SK-N-SH (cell line): ENCODE results near the gene ANKS1B. TPM values are rescaled to one million over a fixed set of nuclear protein-coding genes. Genes with fewer than 3 reads are reported as not detected.

Experiments
- CTCF ChIA-PET: fragments of 300-600, 350-600 bp; formaldehyde crosslinking; extraction: SDS; loops from one replicate; lab custom pipeline; 2021; lab: Yijun Ruan, JAX
- POLR2A ChIA-PET: fragments of 350-600 bp; sonication (Branson Sonifier 250); formaldehyde crosslinking; extraction: SDS; loops from one replicate; lab custom pipeline; 2020; ENCODE audit warnings: antibody characterized with exemption, inconsistent platforms; lab: Yijun Ruan, JAX
- DNase-seq: peaks from one replicate; pipeline ENCODE4 v3.0.0; 2012
- H2AFZ ChIP-seq: fragments of 200-600 bp; sonication (generic); 2 replicates; pipeline ENCODE4 v1.8.1; 2016; ENCODE audit warnings: antibody characterized with exemption, mild to moderate bottlenecking, low read depth
- H3F3A ChIP-seq: fragments of 200-600 bp; sonication (generic); replicated peaks from 2 replicates; pipeline ENCODE3; 2016; ENCODE audit warnings: antibody characterized with exemption, mild to moderate bottlenecking; ENCODE audit not compliant: insufficient read depth
- H3K27ac ChIP-seq, 2 experiments: fragments of 200-500 bp in 1 of 2; fragments of 200-600 bp in 1 of 2; sonication (Bioruptor generic) in 1 of 2; sonication (generic), shearing (Covaris generic) in 1 of 2; 2 replicates each; pipeline versions ENCODE4 v1.5.1 to v1.6.1; 2014 to 2016; ENCODE audit warnings: low read depth in 2 of 2, inconsistent platforms in 1 of 2, low read length in 1 of 2, mild to moderate bottlenecking in 1 of 2, mixed read lengths in 1 of 2
- H3K27me3 ChIP-seq: fragments of 200-600 bp; sonication (generic), shearing (Covaris generic); 2 replicates; pipeline ENCODE4 v1.6.1; 2016; ENCODE audit warnings: mixed run types; ENCODE audit not compliant: insufficient read depth
- H3K36me3 ChIP-seq, 2 experiments: fragments of 200-500 bp in 1 of 2; fragments of 200-600 bp in 1 of 2; sonication (Bioruptor generic) in 1 of 2; sonication (generic) in 1 of 2; replicated peaks in 1 of 2; 2 replicates each; pipeline versions ENCODE3 to v1.5.1; 2014 to 2016; ENCODE audit warnings: low read length in 1 of 2, mild to moderate bottlenecking in 1 of 2; ENCODE audit not compliant: insufficient read depth in 2 of 2, control insufficient read depth in 1 of 2
- H3K4me1 ChIP-seq, 2 experiments: fragments of 200-500 bp in 1 of 2; fragments of 200-600 bp in 1 of 2; sonication (Bioruptor generic) in 1 of 2; sonication (generic), shearing (Covaris generic) in 1 of 2; 2 replicates each; pipeline versions ENCODE4 v1.5.1 to v1.6.1; 2014 to 2016; ENCODE audit warnings: low read depth in 1 of 2, low read length in 1 of 2, mixed run types in 1 of 2; ENCODE audit not compliant: insufficient read depth in 2 of 2, control insufficient read depth in 1 of 2
- H3K4me2 ChIP-seq: fragments of 200-600 bp; sonication (generic), shearing (Covaris generic); 2 replicates; pipeline ENCODE4 v1.6.1; 2017; ENCODE audit warnings: mixed run types
- H3K4me3 ChIP-seq, 2 experiments: fragments of 200-500 bp in 1 of 2; fragments of 200-600 bp in 1 of 2; sonication (Bioruptor generic) in 1 of 2; sonication (generic), shearing (Covaris generic) in 1 of 2; 2 replicates each; pipeline versions ENCODE4 v1.5.1 to v1.8.1; 2014 to 2016; ENCODE audit warnings: low read depth in 2 of 2, inconsistent platforms in 1 of 2, low read length in 1 of 2, mild to moderate bottlenecking in 1 of 2, mixed read lengths in 1 of 2, moderate library complexity in 1 of 2
- H3K79me2 ChIP-seq: fragments of 200-600 bp; sonication (generic); 2 replicates; pipeline ENCODE4 v1.8.1; 2017; ENCODE audit warnings: mild to moderate bottlenecking; ENCODE audit not compliant: insufficient read depth
- H3K9ac ChIP-seq: fragments of 200-600 bp; sonication (generic); 2 replicates; pipeline ENCODE4 v1.6.1; 2017; ENCODE audit warnings: mixed run types
- H3K9me2 ChIP-seq: fragments of 200-600 bp; sonication (generic); 2 replicates; pipeline ENCODE4 v1.6.1; 2017; ENCODE audit warnings: mixed run types
- H3K9me3 ChIP-seq: fragments of 200-600 bp; sonication (generic); 2 replicates; pipeline ENCODE4 v1.6.1; 2017; ENCODE audit warnings: mixed run types, mild to moderate bottlenecking, moderate library complexity
- H4K20me1 ChIP-seq: fragments of 200-600 bp; sonication (generic); 2 replicates; pipeline ENCODE4 v1.6.1; 2017; ENCODE audit warnings: mild to moderate bottlenecking, mixed run types; ENCODE audit not compliant: insufficient read depth
- CHD2 ChIP-seq: fragments of 150-350 bp; IDR thresholded peaks from 2 replicates; pipeline ENCODE4 v1.6.1; 2018; ENCODE audit warnings: low read length; ENCODE audit not compliant: partially characterized antibody
- CTCF ChIP-seq: fragments of 200-600 bp; sonication (generic); IDR thresholded peaks from 2 replicates; pipeline ENCODE4 v1.6.1; 2017; ENCODE audit warnings: antibody characterized with exemption, mild to moderate bottlenecking, moderate library complexity
- EZH2phosphoT487 ChIP-seq: fragments of 200-600 bp; sonication (generic); IDR thresholded peaks from 2 replicates; pipeline ENCODE4 v1.6.1; 2017; ENCODE audit warnings: low read depth, mixed run types, mild to moderate bottlenecking, antibody characterized with exemption, moderate library complexity, borderline replicate concordance
- FOXJ3 ChIP-seq: sonication (generic); formaldehyde crosslinking; IDR thresholded peaks from 2 replicates; pipeline ENCODE4 v1.5.1; 2020; ENCODE audit warnings: mild to moderate bottlenecking, missing genetic modification reagents
- MEF2A ChIP-seq: IDR thresholded peaks from 2 replicates; pipeline ENCODE4 v1.4.0; 2012; ENCODE audit warnings: low read depth, borderline replicate concordance
- NRF1 ChIP-seq: IDR thresholded peaks from 2 replicates; pipeline ENCODE4 v1.6.1; 2012; ENCODE audit warnings: low read depth, mild to moderate bottlenecking, low read length
- RAD21 ChIP-seq: IDR thresholded peaks from 2 replicates; pipeline ENCODE4 v1.6.1; 2012; ENCODE audit warnings: mild to moderate bottlenecking, low read length
- RCOR1 ChIP-seq: fragments of 150-350 bp; IDR thresholded peaks from 2 replicates; pipeline ENCODE4 v1.6.1; 2017; ENCODE audit warnings: antibody characterized with exemption, low read length
- RFX5 ChIP-seq: IDR thresholded peaks from 2 replicates; pipeline ENCODE4 v1.6.1; 2012; ENCODE audit warnings: mild to moderate bottlenecking, improper control_type of control experiment, low read length
- RXRA ChIP-seq: IDR thresholded peaks from 2 replicates; pipeline ENCODE4 v1.4.0; 2012; ENCODE audit warnings: low read depth, mild to moderate bottlenecking, borderline replicate concordance
- SIN3A ChIP-seq: IDR thresholded peaks from 2 replicates; pipeline ENCODE4 v1.6.1; 2012; ENCODE audit warnings: low read depth, mild to moderate bottlenecking, low read length, moderate library complexity, borderline replicate concordance
- SMC3 ChIP-seq: IDR thresholded peaks from 2 replicates; pipeline ENCODE4 v1.6.1; 2012; ENCODE audit warnings: low read depth, low read length, improper control_type of control experiment
- YY1 ChIP-seq: IDR thresholded peaks from 2 replicates; pipeline ENCODE4 v1.4.0; 2012; ENCODE audit warnings: low read depth, mild to moderate bottlenecking
- ZBTB33 ChIP-seq: IDR thresholded peaks from 2 replicates; pipeline ENCODE4 v1.4.0; 2012; ENCODE audit warnings: low read depth, borderline replicate concordance
- WGBS: methylation state at CpG from one replicate; pipeline ENCODE4 v1.1.6; 2017; ENCODE audit warnings: low lambda C conversion rate; 5-methylcytosine and 5-hydroxymethylcytosine counted together
- polyA plus RNA-seq, 3 experiments: library from polyadenylated mRNA; depleted of rRNA; stranded (reverse); fragments of >200 nt; gene quantifications; 2 replicates each; pipeline ENCODE4 v1.2.3, GENCODE V29; 2012
- TF ChIP-seq, protein P1 (sequence below): fragments of 150-350 bp; IDR thresholded peaks from 2 replicates; pipeline ENCODE4 v1.6.1; 2017; ENCODE audit warnings: antibody characterized with exemption, low read length, low read depth, borderline replicate concordance
- TF ChIP-seq, protein P2 (sequence below): fragments of 150-350 bp; IDR thresholded peaks from 2 replicates; pipeline ENCODE4 v1.6.1; 2016; ENCODE audit warnings: mild to moderate bottlenecking, low read depth, low read length

The ANKS1B gene
- polyA plus RNA-seq, 1 of the 3 experiments (the other 2 are of a cell fraction) = 1.8 TPM

- CTCF ChIA-PET = interaction anchor here (1.6 kb wide), 1 partner anchor 32 kb away, joined by 3 read pairs; no protein-coding TSS in a partner anchor
- WGBS = 69% methylated on average over 3 of the region's 3 CpGs
Observed at GRCh38 chr12:99948370-99948769, 36.4 kb downstream of the ANKS1B start.

More at GRCh38 chr12:99948370-99948769, 36.4 kb downstream of the ANKS1B start:
- POLR2A ChIA-PET = no interaction called here
- H3K4me1 ChIP-seq = no peaks in the 10 kb centered on the region
- H4K20me1 ChIP-seq = no peaks in the 10 kb centered on the region
- no peaks in the 10 kb centered on the region for H3K79me2 ChIP-seq
- H3K36me3 ChIP-seq = no peaks in the 10 kb centered on the region
- TF ChIP-seq MEF2A = no peak
- no peak for TF ChIP-seq CTCF
- TF ChIP-seq NRF1 = no peak
- TF ChIP-seq YY1 = no peak
- no peak for TF ChIP-seq RXRA
- TF ChIP-seq, protein P1, sequence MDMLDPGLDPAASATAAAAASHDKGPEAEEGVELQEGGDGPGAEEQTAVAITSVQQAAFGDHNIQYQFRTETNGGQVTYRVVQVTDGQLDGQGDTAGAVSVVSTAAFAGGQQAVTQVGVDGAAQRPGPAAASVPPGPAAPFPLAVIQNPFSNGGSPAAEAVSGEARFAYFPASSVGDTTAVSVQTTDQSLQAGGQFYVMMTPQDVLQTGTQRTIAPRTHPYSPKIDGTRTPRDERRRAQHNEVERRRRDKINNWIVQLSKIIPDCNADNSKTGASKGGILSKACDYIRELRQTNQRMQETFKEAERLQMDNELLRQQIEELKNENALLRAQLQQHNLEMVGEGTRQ = no peak
- TF ChIP-seq FOXJ3 = no peak
- TF ChIP-seq EZH2phosphoT487 = no peak
- no peak for TF ChIP-seq SMC3
- no peak for TF ChIP-seq RFX5
- TF ChIP-seq, protein P2, sequence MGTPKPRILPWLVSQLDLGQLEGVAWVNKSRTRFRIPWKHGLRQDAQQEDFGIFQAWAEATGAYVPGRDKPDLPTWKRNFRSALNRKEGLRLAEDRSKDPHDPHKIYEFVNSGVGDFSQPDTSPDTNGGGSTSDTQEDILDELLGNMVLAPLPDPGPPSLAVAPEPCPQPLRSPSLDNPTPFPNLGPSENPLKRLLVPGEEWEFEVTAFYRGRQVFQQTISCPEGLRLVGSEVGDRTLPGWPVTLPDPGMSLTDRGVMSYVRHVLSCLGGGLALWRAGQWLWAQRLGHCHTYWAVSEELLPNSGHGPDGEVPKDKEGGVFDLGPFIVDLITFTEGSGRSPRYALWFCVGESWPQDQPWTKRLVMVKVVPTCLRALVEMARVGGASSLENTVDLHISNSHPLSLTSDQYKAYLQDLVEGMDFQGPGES = no peak
- TF ChIP-seq RAD21 = no peak
- TF ChIP-seq CHD2 = no peak
- no peak for TF ChIP-seq ZBTB33
- TF ChIP-seq RCOR1 = no peak
- no peak for TF ChIP-seq SIN3A
- no peak overlapping the region for H3K4me2 ChIP-seq
- no peaks in the 10 kb centered on the region for H3K9me2 ChIP-seq
- DNase-seq = no peak
- H3K9ac ChIP-seq = no peak overlapping the region
- no peaks in the 10 kb centered on the region for H3K9me3 ChIP-seq
- no peak overlapping the region for H3K27ac ChIP-seq
- H3F3A ChIP-seq = no peaks in the 10 kb centered on the region
- H3K27me3 ChIP-seq = no peaks in the 10 kb centered on the region
- no peak overlapping the region for H3K4me3 ChIP-seq
- H2AFZ ChIP-seq = no peak overlapping the region
